ENCODE measurements around the gene ESYT3.

ESYT3 gene

GRCh38 chr3:138433892-138434275 lies 532 bp upstream of the ESYT3 start:
- Histone ChIP-seq H3K36me3 (ENCODE audit: control insufficient read depth in 2 of 2, insufficient read depth in 1 of 2, low read length in 2 of 2) (no peaks in the 10 kb centered on the region), H3K4me3 (ENCODE audit: low read depth, low read length) (no peak overlapping the region)
- POLR2A ChIA-PET: no interaction called here

GRCh38 chr3:138434875-138435772 lies 708 bp downstream of the ESYT3 start:
- Histone ChIP-seq H3K27ac (ENCODE audit: extremely low read depth, low read depth, low read length) (no peak overlapping the region), H3K4me1 (ENCODE audit: control insufficient read depth, insufficient read depth, low read length) (no peaks in the 10 kb centered on the region), H3K9me3 (ENCODE audit: control insufficient read depth, insufficient read depth, low read depth, low read length) (no peaks in the 10 kb centered on the region), H3K36me3 (ENCODE audit: control insufficient read depth in 2 of 2, insufficient read depth in 1 of 2, low read length in 2 of 2) (no peaks in the 10 kb centered on the region), H3K4me3 (ENCODE audit: low read depth, low read length) (peak overlapping the region; percentile 36)
- TF ChIP-seq ZNF645 (tag by site-specific recombination; IDR thresholded peaks at IDR 0.05): no peak
- no peak for TF ChIP-seq ZNF521 (tag by site-specific recombination; IDR thresholded peaks at IDR 0.05)
- no peak for TF ChIP-seq ZNF239 (tag by site-specific recombination; IDR thresholded peaks at IDR 0.05)
- TF ChIP-seq KLF8 (tag by site-specific recombination; IDR thresholded peaks at IDR 0.05): no peak
- TF ChIP-seq ZNF221 (tag by site-specific recombination; IDR thresholded peaks at IDR 0.05; ENCODE audit: borderline replicate concordance): no peak
- no peak for TF ChIP-seq ZNF398 (tag by site-specific recombination; IDR thresholded peaks at IDR 0.05)
- no peak for TF ChIP-seq ATF2 (tag by site-specific recombination; IDR thresholded peaks at IDR 0.05; ENCODE audit: low read depth)
- no peak for TF ChIP-seq ZNF394 (tag by site-specific recombination; IDR thresholded peaks at IDR 0.05; ENCODE audit: borderline replicate concordance)
- TF ChIP-seq ZNF660 (tag by site-specific recombination; IDR thresholded peaks at IDR 0.05): no peak
- no peak for TF ChIP-seq ZNF18 (tag by site-specific recombination; IDR thresholded peaks at IDR 0.05)
- no peak for TF ChIP-seq ZFP69B (tag by site-specific recombination; IDR thresholded peaks at IDR 0.05)
- TF ChIP-seq ZNF23 (tag by site-specific recombination; IDR thresholded peaks at IDR 0.05; ENCODE audit: borderline replicate concordance): no peak
- ChIA-PET CTCF (interaction anchor here (1.3 kb wide), 1 partner anchor 501 kb away, joined by 3 read pairs; no protein-coding TSS in a partner anchor), POLR2A (no interaction called here)

More at GRCh38 chr3:138433892-138434275, 532 bp upstream of the ESYT3 start:
- Histone ChIP-seq H3K4me1 (ENCODE audit: control insufficient read depth, insufficient read depth, low read length) (no peaks in the 10 kb centered on the region), H3K27ac (ENCODE audit: extremely low read depth, low read depth, low read length) (no peak overlapping the region), H3K9me3 (ENCODE audit: control insufficient read depth, insufficient read depth, low read depth, low read length) (no peaks in the 10 kb centered on the region)
- no peak for TF ChIP-seq ZNF768 (tag by site-specific recombination; IDR thresholded peaks at IDR 0.05)
- TF ChIP-seq ZNF549 (tag by site-specific recombination; IDR thresholded peaks at IDR 0.05): no peak
- no peak for TF ChIP-seq ZNF626 (tag by site-specific recombination; IDR thresholded peaks at IDR 0.05)
- TF ChIP-seq REPIN1 (tag by site-specific recombination; IDR thresholded peaks at IDR 0.05; ENCODE audit: low read depth): no peak
- CTCF ChIA-PET: interaction anchor here (1.3 to 1.5 kb wide), 2 partner anchors 16 to 502 kb away, joined by 3 to 5 read pairs; no protein-coding TSS in a partner anchor
